Measurements from ENCODE around the gene P4HA2. TPM values are rescaled to one million over a fixed set of nuclear protein-coding genes. Genes with fewer than 3 reads are reported as not detected.
A peak's percentile ranks its signal among the peaks of the same experiment; 100 is the strongest.

Gene P4HA2
- total RNA-seq (10 to 100 TPM; 58.5 to 81.9 TPM), polyA plus RNA-seq (ENCODE audit: insufficient read length in 6 of 6) (10 to 100 TPM; 22.5 to 45.3 (median 31.6) TPM)
- long read RNA-seq, donor 1, partial matches to known transcripts: 0 of 4 reads
- long read RNA-seq, donor 1, other reads (novel, unspliced or antisense): 0 of 4 reads
- long read RNA-seq, donor 2, partial matches to known transcripts: 0 of 3 reads
- long read RNA-seq, donor 2, other reads (novel, unspliced or antisense): 0 of 3 reads
- long read RNA-seq, donor 3, transcript P4HA2-202 (15 exons, 2,313 nt): major isoform, 9 of 11 reads
- long read RNA-seq, donor 3, partial matches to known transcripts: 0 of 11 reads
- long read RNA-seq, donor 3, other reads (novel, unspliced or antisense): 0 of 11 reads
- long read RNA-seq, donor 4, transcript P4HA2-202 (15 exons, 2,313 nt): major isoform, 26 of 63 reads
- long read RNA-seq, donor 4, partial matches to known transcripts: 11 of 63 reads
- long read RNA-seq, donor 4, other reads (novel, unspliced or antisense): 22 of 63 reads
- long read RNA-seq, donor 5, partial matches to known transcripts: 5 of 8 reads
- long read RNA-seq, donor 5, other reads (novel, unspliced or antisense): 0 of 8 reads
- long read RNA-seq, donor 6, partial matches to known transcripts: 0 of 4 reads
- long read RNA-seq, donor 6, other reads (novel, unspliced or antisense): 0 of 4 reads
- long read RNA-seq, donor 7, partial matches to known transcripts: 0 of 2 reads
- long read RNA-seq, donor 7, other reads (novel, unspliced or antisense): 0 of 2 reads
- long read RNA-seq, donor 8, partial matches to known transcripts: 0 of 6 reads
- long read RNA-seq, donor 8, other reads (novel, unspliced or antisense): 0 of 6 reads
- long read RNA-seq, donor 9: 0 reads
- long read RNA-seq, donor 10, transcript P4HA2-202 (15 exons, 2,313 nt): major isoform, 21 of 58 reads
- long read RNA-seq, donor 10, transcript P4HA2-203 (16 exons, 2,223 nt): minor isoform, 6 of 58 reads
- long read RNA-seq, donor 10, partial matches to known transcripts: 7 of 58 reads
- long read RNA-seq, donor 10, other reads (novel, unspliced or antisense): 24 of 58 reads
- long read RNA-seq, donor 11, partial matches to known transcripts: 0 of 2 reads
- long read RNA-seq, donor 11, other reads (novel, unspliced or antisense): 0 of 2 reads
- long read RNA-seq, donor 12, partial matches to known transcripts: 0 of 8 reads
- long read RNA-seq, donor 12, other reads (novel, unspliced or antisense): 0 of 8 reads

GRCh38 chr5:132227485-132228240 is at the start of gene P4HA2:
TSS of gene P4HA2 (minus strand) at chr5:132227853. CDS start at chr5:132218626, 9,227 bp downstream.
- Histone ChIP-seq H3K27me3 (peaks cover 0 to 29% of the 10 kb centered on the region in 2 donors), H3K27ac (peak within 1 kb of the TSS; percentile 89 to 96), H3K4me1 (peaks cover 28 to 39% of the 10 kb centered on the region in 2 donors), H3K36me3 (no peaks in the 10 kb centered on the region), H3K9me3 (no peaks in the 10 kb centered on the region), H3K4me3 (peak within 1 kb of the TSS; percentile 68 to 70)
- peak; percentile 86 for ATAC-seq
- TF ChIP-seq CTCF (IDR thresholded peaks at IDR 0.05): peak in 1 of 2 donors; percentile 44
- intact Hi-C loops (cut with DNase I): no loop called here
- peak; percentile 75 to 96 (median 90) for DNase-seq

GRCh38 chr5:132277256-132277655 is 49.6 kb upstream of the P4HA2 start:
- H3K9me3 ChIP-seq: no peaks in the 10 kb centered on the region
- DNase-seq: no peak
- peaks cover 0 to under 1% of the 10 kb centered on the region in 2 donors for H3K27me3 ChIP-seq
- H3K36me3 ChIP-seq: no peaks in the 10 kb centered on the region
- intact Hi-C loops (cut with DNase I): no loop called here
- TF ChIP-seq CTCF (IDR thresholded peaks at IDR 0.05): no peak
- H3K27ac ChIP-seq: no peak overlapping the region
- no peak for ATAC-seq
- no peak overlapping the region for H3K4me3 ChIP-seq
- peaks cover 0 to 13% of the 10 kb centered on the region in 2 donors for H3K4me1 ChIP-seq

- intact Hi-C loops (cut with DNase I): no loop called here
- DNase-seq (no peak), ATAC-seq (no peak)
- H3K36me3 ChIP-seq: no peaks in the 10 kb centered on the region
- peaks cover 0 to 13% of the 10 kb centered on the region in 2 donors for H3K27me3 ChIP-seq
- no peak overlapping the region for H3K27ac ChIP-seq
- peaks cover 0 to 5% of the 10 kb centered on the region in 2 donors for H3K4me1 ChIP-seq
- no peak overlapping the region for H3K4me3 ChIP-seq
- TF ChIP-seq CTCF (IDR thresholded peaks at IDR 0.05): no peak
- H3K9me3 ChIP-seq: no peaks in the 10 kb centered on the region
Observed at GRCh38 chr5:132275367-132276220, 47.9 kb upstream of the P4HA2 start.
